ELR (cell line): ENCODE data around the gene PREX1.
"Not testable (repeated sequence)": the region's sequence is repeated elsewhere in the genome, so short reads cannot be mapped to it uniquely, and the experiment has no call there.

Source experiments
- DNase-seq: peaks from one replicate; pipeline ENCODE4 v3.0.0-alpha.2; 2015; ENCODE audit warnings: low read depth

PREX1 gene

DNA sequence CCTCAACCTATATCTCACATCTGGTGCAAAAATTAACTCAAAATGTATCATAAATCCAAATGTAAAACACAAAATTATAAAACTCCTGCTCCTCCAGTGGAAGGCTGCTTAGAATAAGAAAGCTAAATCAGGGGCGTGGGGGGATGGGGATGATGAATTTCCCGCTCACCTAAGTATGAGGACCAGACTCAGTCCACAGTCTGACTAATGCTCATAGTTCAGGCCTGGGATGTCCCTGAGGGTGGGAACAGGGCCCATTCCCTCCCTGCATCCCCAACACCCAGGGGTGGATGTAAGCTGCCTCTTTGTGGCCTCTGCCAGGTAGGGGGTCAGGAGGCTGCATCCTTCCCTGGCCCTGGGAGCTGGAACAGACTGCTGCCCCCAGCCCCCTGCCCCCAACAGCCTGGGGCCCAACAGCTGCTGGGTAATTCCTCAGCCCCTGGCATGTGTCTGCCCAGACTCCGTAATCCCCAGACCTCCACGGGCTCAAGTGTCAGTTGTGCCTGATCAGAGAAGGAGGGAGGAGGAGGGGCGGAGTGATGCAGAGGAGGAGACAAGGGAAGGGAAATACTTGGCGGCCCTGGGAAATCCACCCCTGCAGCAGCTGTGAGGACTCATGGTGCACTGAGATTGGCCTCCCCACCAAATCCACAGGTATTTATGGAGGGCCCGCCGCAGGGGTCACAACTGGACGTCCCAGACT, 224.5 kb downstream of the PREX1 start:
- no peak for DNase-seq

GRCh38 chr20:48601798-48602197, 226.0 kb downstream of the PREX1 start:
- DNase-seq, result no peak

- DNase-seq, result no peak
Measured at GRCh38 chr20:48600470-48600945, 227.3 kb downstream of the PREX1 start.

GRCh38 chr20:48599748-48600469, 227.9 kb downstream of the PREX1 start:
- DNase-seq, result no peak

DNA sequence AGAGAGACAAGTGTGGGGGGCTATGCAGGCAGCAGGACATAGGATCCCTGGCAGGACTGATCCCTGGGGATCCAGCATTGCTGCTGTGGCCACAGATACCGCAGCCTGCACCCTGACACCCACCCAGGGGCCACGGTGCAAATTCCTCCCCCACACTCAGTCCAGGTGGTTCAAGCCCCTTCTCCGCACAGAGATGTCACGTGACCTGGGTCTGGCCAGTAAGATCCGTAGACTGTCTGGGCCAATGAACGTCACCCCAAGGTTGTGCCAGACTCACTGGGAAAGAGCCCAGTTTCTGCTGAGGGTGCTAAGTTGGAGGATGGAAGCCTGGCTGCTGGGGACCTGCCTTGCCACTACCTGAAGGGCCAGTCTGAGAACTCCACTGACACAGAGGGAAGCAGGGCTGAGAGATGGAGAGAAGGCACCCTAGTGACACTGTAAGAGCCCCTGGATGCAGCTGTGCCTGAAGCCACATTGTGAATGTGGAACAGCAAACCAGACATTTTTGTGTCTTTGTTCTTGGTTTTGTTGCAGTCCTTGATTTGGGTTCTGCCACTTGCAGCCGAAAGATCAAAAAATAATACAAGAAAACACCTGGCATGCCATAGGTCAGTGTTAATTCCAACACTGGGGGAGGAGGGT, 228.6 kb downstream of the PREX1 start:
- DNase-seq, result no peak

DNA sequence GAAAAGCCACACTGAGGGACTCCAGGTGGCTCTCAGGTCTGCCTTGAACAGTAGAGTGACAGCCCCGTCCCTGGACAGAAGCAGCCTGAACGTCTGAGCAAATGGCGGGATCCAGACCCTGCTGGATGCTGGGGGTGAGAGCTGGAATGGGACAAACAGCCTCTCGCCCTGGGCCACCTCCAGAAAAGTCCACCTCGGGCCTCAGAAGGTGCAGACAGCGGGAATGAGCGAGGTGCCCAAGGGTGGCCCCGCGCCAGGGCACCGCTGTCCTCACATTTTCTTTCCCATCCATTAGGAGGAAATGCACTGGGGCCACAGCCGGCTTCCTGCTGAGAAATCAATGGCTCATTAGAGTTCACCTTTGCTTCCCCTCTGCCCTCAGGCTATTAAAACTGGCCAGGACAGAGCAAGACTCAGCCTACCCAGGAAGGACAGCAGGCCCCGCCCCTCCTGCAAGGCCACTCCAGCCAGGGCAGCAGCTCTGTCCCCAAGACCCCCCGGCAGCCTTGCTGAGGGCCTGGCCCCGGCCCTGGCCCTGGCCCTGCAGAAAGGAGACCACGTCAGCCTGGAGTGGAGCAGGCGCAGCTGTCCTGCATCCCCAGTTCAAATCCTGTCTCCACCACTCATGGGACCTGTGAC, 229.4 kb downstream of the PREX1 start:
- not testable (repeated sequence) for DNase-seq

DNA sequence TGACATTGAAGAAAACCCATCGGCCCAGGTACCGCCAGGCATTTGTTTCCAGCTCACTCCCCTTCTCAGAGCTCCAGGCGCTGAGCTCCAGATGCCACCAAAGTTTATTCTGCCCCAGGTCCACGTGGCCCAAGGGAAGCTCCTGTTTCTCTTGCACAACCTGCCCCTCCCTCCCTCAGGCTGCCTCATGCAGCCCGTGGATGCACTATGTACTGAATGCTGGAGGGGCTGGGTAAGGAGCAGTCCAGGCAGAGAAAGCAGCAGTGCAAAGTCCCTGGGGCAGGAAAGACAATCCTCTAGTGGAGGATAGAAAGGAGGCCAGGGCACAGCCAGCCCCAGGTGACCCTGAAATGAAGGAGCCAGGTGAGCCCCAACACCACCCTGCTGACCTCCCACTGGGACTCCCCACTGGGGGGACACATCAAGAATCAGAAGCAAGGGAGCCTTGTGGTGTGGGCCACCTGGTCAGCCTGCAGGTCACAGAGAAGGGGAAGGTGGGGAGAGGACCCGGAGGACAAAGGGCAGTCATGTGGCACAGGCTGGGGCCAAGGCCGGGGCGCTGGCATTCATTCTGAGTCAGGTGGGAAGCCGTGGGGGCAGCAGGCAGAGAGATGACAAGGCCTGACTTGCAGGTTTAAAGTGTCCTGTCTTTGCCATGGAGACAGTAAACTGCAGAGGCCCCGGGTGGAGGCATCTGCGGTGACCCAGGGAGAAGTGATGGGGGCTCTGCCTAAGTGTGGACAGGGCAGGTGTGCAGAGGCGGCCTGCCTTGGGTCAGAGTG, 230.1 kb downstream of the PREX1 start:
- DNase-seq, result no peak

DNA sequence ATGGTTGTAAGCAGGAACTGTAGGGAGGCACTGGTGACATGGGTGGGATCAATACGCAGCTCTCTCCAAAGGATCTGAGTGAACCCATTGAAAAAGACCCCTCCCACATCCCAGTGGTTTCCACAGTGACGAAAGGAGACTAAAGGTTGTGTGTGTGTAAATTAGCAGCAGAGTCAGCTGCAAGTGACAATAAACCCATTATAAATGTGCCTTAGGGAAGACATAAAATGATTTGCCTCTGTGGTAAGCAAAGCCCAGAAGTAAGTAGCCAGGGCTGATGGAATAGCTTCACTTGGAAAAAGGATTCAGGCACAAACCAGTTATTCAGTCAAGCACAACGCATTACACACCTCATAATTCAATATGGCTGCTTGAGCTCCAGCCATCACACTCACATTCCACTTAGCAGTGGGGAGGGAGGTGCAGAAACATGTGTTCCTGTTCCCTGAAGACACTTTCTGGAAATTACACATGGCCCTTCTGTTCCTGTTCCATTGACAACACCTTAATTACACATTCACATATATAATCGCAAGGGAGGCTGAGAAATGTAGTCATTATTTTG, 231.4 kb downstream of the PREX1 start:
- DNase-seq, result no peak

DNA sequence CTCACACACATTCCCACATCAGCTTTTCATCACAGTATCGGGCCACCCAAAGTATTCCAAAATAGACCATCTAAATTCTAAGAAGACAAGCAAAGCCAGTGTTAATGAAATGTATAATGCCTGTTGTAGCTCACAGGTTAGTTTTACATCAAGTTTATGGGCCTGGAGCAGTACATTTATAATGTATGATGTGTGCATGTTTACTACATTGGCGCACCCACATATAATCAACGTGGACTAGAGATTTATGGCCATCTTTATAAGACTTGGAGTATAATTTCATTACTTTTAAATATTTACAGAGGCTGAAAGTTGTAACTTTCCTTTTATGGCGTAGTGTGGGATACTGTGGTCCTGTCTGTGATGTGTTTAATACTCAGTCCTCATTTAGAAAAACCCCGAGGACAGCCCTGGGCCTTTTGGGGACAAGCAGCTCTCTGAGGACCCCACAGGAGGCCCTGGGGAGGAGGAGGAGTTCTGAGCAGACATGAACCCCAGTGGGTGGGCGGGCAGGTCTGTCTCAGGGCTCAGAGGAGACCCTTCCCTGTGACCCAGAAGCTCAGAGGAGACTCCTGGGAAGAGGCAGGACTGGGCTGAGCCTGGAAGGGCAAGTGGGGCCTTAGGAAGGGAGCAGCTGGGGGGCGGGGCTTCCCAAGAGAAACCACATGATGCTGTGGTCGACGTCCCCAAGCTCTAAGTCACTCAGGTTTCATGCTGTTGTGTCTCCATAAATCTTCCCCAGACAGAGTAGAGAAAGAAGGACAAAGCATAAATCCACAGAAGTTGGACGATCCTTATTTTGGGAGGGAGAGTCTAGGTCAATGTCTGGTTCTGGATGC, 232.1 kb downstream of the PREX1 start:
- no peak for DNase-seq

DNA sequence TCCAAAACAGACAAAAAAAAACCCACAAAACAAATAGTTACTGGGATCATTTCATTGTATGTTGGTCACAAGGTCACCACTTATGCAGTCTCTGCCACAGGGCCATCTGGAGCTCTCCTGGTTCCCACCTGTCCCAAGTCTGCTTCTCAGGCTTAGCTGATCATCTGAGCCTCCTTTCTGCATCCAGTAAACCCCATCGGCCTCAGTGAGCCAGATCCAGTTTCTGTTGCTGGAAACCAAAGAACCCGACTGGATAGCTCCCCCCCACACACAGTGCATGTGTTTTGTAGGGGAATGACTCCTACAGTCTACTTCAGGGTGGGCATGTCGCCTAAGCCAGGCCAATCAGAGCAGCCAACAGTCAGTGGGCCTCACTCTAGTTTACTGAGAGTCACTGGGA, 233.3 kb downstream of the PREX1 start:
- DNase-seq, result no peak

DNA sequence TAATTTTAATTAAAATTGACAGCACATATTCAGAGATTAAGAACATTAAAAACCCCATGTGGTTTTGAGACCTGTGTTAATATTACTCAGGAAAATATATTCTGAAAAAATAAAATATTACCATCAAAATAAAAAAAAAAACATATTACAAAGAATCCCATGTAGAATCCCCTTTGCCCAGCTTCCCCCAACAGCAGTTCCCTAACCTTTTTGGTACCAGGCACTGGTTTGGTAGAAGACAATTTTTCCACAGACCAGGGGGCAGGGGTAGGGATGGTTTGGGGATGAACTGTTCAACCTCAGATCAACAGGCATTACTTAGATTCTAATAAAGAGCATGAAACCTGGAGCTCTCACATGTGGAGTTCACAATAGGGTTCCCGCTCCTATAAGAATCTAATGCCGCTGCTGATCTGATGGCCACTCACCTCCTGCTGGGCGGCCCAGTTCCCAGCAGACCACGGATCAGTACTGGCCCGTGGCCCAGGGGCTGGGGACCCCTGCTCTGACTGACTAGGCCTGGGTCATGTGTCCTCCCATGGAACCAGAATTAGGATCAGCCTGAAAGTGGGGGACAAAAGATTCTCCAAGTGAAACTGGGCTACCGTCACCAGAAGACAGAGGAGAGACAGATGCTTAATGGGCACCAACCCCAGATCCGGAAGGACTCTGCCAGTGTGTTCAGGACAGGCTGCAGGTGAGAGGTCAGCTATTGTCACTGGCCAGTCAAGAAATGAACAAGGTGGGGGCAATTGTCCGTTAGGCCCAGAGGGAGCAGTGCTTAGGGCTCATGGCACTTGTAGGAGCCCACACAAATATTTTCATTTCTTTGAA, 235.5 kb downstream of the PREX1 start:
- DNase-seq, result no peak

DNA sequence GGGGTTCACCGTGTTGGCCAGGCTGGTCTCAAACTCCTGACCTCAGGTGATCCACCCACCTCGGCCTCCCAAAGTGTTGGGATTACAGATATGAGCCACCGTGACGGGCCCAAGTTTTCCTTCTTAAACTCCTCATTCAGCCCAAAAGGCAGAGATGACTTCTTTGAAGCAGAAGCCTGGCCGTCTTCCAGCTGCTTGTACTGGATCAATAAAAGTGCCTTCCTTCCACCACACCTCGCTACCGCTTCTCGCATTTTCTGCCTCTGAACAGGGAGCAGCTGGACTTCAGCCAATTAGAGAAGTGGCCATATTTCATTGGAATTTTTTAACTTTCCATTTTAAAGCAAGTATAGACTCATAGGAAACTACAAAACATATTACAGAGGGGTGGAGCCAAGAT, 241.1 kb downstream of the PREX1 start:
- DNase-seq, result no peak

DNA sequence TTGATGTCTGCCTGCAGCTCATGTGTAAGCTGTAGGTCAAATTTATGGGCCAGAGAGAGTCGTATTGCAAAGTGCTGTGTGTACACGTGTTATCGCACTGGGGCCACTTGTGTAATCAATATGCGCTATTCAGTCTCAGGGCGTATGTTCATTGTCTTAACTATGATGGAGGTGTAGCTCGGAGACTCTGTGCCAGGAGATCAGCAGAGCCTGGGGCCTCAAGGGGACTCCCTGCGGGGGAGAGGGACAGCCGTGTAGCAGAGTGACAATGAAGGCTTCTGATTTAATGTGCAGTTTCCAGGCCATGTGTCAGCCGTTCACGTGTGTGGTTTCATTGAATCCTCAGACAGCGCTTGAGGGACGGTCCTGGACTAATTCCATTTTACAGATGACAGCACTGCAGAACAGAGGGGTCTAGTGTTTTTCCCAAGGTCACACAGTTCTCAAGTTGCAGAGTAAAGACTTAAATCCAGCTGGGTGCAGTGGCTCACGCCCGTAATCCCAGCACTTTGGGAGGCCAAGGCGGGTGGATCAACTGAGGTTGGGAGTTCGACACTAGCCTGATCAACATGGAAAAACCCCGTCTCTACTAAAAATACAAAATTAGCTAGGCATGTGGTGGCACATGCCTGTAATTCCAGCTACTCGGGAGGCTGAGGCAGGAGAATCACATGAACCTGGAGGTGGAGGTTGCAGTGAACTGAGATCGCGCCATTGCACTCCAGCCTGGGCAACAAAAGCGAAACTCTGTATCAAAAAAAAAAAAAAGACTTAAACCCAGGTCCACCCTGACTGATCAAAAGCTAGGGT, 242.5 kb downstream of the PREX1 start:
- no peak for DNase-seq

- DNase-seq, result no peak
Measured at GRCh38 chr20:48584391-48585060, 243.3 kb downstream of the PREX1 start.

DNA sequence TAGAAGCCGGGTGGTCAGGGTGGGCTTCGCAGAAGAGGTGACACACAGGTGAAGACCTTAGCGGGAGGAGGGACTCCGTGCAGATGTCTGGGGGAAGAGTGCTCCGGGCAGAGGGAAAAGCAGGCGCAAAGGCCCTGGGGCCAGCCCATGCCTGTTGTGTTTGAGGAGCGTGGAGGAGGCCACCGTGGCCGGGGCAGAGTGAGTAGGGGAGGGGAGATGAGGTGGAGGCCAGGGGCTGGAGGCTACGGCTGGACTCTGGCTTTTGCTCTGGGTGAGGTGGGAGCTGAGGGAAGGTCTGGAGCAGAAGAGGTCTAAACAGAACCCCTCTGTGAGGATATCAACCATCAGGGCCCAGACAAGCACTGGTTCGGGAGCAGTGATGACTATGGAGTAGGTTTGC, 244.0 kb downstream of the PREX1 start:
- no peak for DNase-seq

- DNase-seq, result no peak
Measured at GRCh38 chr20:48583171-48583570, 244.6 kb downstream of the PREX1 start.

- DNase-seq, result no peak
Measured at GRCh38 chr20:48582673-48582985, 245.2 kb downstream of the PREX1 start.

- DNase-seq, result no peak
Measured at GRCh38 chr20:48581167-48581566, 246.6 kb downstream of the PREX1 start.
